Measurements from ENCODE around the gene NUDT17.

- TF ChIP-seq TAF1 (IDR thresholded peaks at IDR 0.05; ENCODE audit: borderline replicate concordance, low read depth, low read length) (no peak), POLR2A (IDR thresholded peaks at IDR 0.05; ENCODE audit: low read depth, low read length) (no peak), POLR2AphosphoS5 (IDR thresholded peaks at IDR 0.05; ENCODE audit: low read depth, low read length) (no peak)
Measured at GRCh38 chr1:145877923-145878486, 32.6 kb downstream of the NUDT17 start.

All from GM12892 (cell line).